Activated CD4-positive, alpha-beta T cell treated with anti-CD3 and anti-CD28 coated beads, Interleukin-2, amount 50 U/mL, for 1 hour (primary cell): Measurements from ENCODE around the gene COMMD7.
"Not testable (repeated sequence)": the region's sequence is repeated elsewhere in the genome, so short reads cannot be mapped to it uniquely, and the experiment has no call there.

Experiments
- DNase-seq: peaks from one replicate; pipeline ENCODE4 v3.0.0-alpha.2; 2020

COMMD7 gene

DNA sequence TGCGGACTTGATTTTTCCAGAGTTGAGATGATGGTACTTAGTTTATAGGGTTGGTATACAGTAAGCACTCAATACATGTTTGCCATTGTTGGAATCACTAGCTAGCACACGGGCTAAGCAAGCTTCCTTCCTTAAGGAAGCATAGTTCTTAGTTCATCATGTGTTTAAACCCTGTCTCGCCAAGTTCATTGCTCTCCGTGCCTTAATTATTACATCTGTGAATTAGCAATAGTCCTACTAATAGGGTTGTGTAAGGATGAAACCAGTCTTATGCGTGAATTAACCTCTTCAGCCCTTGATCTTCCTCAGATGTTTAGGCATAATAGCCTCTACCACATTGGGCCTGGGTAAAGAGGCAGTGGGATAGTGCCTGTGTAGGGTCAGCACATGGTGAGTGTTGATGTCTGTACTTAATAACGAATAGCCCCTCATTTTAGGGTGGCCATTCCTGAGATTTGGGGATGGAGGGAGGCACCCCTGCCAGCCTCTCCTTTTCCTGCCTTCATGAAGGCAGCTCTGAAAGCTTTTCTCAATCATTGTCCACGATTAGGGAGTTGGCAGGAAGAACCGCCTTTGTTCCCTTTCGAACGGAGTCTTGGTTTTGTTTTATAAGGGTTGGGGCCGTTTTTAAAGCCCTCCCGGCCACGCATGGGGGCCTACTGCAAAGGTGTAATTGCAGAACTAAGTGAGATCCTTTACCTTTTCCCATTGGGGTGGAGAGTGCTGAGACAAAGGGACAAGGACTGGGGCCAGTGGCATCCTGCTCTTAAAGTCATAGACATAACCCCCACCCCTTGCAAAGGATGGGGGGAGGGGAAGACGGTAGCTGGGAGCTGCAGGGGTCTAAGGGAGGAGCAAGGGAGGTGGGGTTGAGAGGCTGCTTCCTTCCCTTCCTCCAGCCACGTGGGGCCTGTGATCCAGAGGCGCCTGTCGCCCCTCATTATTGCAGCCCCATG is 21.0 kb upstream of the COMMD7 start:
- no peak for DNase-seq

DNA sequence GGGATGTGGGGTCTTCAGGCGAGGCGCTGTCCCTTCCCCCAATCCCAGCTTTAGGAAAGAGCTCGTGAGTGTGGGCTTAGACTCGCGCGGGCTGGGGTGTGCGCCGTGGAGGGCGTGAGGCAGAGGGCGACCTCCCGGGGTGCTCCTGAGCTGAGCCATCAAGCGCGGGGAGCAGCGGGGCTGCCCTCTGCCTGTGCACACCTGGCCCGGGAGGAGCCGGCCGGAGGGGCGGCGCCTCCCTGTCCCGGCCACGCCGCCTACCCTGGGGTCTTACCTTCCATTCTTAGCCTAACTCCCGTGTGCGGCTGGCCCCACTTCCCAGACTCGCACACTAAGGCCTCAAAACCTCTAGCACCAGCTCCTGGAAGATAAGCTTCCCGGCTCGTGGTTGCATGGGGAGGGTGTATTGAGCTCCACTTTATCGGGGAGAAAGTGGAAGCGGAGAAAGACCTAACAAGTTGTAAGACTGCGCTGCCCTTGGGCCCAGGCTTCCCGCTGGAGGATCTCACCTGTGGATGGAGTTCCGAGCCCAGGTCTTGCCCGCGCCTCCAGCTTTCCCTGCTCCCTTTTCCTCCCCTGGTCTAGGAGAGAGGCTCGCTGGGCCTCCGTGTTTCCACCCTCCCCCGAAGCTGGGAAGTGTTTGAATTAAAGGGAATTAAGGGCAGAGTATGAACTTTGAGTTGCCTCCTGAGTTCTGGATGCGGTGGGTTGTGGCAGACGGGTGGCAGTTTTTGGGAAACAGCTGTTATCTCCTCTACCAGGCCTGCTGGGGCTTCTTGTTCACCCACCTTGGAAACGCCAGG is 20.1 kb upstream of the COMMD7 start:
- DNase-seq: no peak

- peak; percentile 8 for DNase-seq
Measured at GRCh38 chr20:32762754-32763201, 19.5 kb upstream of the COMMD7 start.

GRCh38 chr20:32761831-32762753 is 18.8 kb upstream of the COMMD7 start, which contains the start of gene DNMT3B:
TSS of gene DNMT3B (plus strand) at chr20:32762385. CDS start at chr20:32780324, 17,939 bp downstream.
- DNase-seq: peak; percentile 66

DNA sequence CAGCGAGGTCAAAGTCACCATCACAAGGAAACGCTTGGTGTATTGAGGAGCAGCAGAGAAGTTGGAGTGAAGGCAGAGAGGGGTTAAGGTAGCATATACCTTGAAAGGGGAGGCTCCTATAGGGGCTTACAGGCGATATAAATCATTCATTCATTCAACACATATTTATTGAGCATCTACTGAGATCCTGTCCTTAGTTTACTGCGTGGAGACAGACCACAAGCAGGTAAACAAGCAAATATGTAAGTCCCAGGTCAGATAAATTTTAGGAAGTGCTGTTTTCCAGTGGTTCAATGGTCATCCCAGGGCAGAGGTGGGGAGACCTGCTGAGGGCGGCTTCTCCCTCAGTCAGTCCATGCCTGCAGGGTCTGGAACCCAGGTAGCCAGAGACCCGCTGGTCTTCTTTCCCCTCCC is 18.2 kb upstream of the COMMD7 start:
- DNase-seq: no peak

DNA sequence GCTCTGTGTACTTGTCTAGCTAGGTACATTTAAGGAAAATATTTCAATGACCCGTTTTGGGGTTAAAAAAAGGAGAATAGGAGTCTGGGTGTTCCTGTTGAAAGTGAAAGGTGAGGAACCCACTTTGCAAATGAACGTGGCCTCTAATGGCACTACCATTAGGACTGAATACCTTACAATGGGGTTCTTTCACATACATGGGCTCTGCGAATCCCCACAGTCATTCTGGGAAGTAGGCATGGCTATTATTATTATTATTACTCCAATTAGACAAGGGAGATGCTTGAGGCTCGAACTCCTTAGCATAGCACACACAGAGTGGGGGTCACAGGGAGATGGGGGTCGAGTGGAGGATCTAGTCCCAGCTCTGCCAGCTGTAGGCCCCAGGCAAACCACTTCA is 12.9 kb upstream of the COMMD7 start:
- no peak for DNase-seq

DNA sequence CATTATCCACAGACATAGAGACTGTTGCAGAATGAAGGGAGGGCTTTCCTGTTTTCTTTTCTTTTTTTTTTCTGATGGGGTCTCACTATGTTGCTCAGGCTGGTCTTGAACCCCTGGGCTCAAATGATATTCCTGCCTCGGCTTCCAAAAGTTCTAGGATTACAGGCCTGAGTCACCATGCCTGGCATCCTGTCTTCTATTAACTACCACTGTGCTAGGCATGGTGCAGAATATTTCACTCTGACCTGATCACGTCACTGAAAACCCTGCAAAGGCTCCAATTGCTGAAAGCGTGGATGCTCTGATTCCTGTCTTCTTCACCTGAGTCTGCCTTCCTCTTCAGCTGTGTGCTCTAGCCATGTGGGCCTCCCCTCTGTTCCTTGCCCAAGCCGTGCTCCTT is 10.5 kb upstream of the COMMD7 start:
- no peak for DNase-seq

- DNase-seq: no peak
Measured at GRCh38 chr20:32752458-32753250, 9.4 kb upstream of the COMMD7 start.

DNA sequence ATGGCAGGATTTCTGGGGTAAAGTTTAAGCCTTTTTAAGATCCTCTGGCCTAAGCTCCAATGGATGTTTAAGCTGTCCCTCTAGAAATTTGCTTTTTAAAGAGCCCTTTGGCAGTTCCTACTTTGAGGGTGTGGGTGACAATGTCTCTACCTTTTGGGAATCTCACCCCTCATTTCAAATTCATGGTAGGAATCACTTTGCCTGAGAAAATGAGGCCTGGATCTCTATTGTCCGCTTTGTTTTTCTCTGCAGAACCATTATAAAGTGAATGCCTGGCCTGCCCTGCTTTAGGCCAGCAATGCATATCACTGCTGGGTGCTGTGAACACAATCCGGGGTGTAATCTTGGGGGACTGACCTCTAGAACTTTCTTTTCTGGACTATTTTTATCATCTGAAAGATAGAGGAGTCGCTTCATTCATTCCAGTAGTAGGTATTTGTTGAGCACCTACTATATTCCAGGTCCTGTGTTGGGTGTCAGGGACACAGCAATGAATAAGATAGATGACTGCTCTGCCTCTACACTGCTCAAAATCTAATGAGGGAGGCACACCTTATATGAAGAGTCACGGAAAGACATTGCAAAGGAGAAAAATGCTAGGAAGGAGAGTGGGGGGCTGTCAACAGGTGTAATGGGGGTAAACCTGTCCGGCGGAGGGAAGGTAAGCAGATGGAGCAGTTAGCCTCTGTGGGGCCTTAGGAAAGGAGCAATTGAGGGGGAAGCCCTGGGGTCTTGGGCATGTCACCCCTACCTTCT is 8.6 kb upstream of the COMMD7 start:
- DNase-seq: no peak

DNA sequence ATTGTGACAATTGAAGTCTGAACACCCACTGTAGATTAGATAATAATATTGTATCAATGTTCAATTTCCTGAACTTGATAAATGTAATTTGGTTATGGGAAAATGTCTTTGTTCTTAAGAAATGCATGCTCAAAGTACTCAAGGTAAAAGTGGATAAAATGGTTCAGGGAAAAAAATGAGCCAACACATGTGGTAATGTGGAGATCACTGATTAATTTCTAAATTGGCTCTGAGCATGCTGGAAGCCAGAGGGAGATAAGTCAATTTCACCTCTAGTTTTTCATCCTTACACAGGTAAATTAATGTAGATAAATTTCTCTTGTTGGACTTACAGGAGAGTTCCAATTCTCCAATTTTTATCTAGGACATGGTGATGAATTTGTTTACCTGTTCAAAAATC is 8.0 kb upstream of the COMMD7 start:
- no peak for DNase-seq

DNA sequence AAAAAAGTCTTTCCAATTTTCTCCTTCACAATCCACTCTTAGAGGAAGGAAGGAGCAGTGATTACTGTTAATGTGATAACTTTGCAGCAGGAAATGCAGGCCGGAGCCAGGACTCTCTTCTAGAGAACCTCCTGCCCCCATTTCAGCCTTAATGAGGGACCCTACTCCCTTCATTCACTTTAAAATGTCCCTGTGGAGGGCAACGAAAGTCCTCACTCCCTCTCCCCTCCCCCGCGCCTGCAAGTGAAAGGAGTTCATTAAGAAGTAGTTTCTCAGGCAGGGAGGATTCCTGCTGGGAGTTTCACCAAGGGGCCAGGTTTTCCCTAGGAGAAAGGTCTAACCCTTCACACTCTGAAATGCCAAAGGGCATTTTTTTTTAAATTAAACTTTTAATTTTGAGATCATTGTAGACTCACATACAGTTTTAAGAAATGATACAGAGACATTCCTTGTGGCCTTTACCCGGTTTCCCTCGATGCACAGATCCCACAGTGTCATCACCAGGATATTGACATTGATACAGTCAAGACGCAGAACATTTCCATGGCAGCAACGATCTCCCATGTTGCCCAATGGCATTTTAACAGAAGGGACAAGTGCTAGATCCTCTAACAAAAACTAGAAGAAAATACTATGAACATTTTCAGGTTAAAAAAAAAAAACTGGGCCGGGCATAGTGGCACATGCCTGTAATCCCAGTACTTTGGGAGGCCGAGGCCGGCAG is 6.8 kb upstream of the COMMD7 start:
- no peak for DNase-seq

- no peak for DNase-seq
Measured at GRCh38 chr20:32742322-32743236, 688 bp downstream of the COMMD7 start.

- no peak for DNase-seq
Measured at GRCh38 chr20:32741151-32741550, 2.1 kb downstream of the COMMD7 start.

- DNase-seq: peak; percentile 10
Measured at GRCh38 chr20:32737371-32738223, 5.7 kb downstream of the COMMD7 start.

DNA sequence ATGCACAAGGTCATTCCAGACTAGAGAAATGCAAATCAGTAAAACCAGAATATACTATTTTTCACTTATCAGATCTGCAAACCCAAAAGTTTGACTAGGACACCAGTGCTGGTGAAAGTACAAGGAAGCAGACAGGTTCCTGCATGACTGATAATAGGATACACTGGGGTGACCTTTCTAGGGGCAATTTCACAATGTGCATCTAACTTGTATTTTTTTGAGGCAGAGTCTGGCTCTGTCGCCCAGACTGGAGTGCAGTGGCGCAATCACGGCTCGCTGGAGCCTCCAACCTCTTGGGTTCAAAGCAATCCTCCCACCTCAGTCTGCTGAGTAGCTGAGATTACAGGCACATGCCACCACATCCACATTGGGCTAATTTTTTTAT is 11.4 kb downstream of the COMMD7 start:
- DNase-seq: no peak

- not testable (repeated sequence) for DNase-seq
Measured at GRCh38 chr20:32729334-32729733, 13.9 kb downstream of the COMMD7 start.

DNA sequence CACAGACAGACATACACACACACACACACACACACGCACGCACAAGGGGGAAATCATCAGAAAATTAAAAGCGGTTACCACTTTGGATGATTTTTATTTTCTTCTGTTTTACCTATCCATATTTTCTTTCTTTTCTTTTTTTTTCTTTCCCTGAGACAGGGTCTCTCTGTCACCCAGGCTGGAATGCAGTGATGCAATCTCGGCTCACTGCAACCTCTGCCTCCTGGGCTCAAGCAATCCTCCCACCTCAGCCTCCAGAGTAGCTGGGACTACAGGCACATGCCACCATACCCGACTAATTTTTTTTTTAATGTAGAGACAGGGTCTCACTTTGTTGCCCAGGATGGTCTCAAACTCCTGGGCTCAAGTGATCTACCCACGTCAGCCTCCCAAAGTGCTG is 14.8 kb downstream of the COMMD7 start:
- DNase-seq: not testable (repeated sequence)

- no peak for DNase-seq
Measured at GRCh38 chr20:32727683-32728082, 15.6 kb downstream of the COMMD7 start.
